Muscle layer of duodenum (tissue), 2 donors: ENCODE results near the gene RTP1.

Experiments
- H3K27ac ChIP-seq: one replicate; pipeline ENCODE4 v1.7.0; 2013; ENCODE audit warnings: mild to moderate bottlenecking, low read length
- H3K27me3 ChIP-seq: one replicate; pipeline ENCODE4 v1.7.0; 2013; ENCODE audit warnings: low read depth, mild to moderate bottlenecking, control low read depth, low read length
- H3K36me3 ChIP-seq, 2 donors: one replicate each; pipeline ENCODE4 v1.7.0; 2013; ENCODE audit warnings: low read length in 2 of 2, control low read depth in 1 of 2, mild to moderate bottlenecking in 1 of 2; ENCODE audit not compliant: insufficient read depth in 2 of 2, control insufficient read depth in 1 of 2
- H3K4me1 ChIP-seq, 2 donors: one replicate each; pipeline ENCODE4 v1.7.0; 2013; ENCODE audit warnings: low read length in 2 of 2, mild to moderate bottlenecking in 2 of 2, control low read depth in 1 of 2, moderate library complexity in 1 of 2; ENCODE audit not compliant: insufficient read depth in 2 of 2, control insufficient read depth in 1 of 2
- H3K4me3 ChIP-seq, 2 donors: one replicate each; pipeline ENCODE4 v1.7.0; 2013; ENCODE audit warnings: low read length in 2 of 2, low read depth in 1 of 2, mild to moderate bottlenecking in 1 of 2
- H3K9me3 ChIP-seq, 2 donors: one replicate each; pipeline ENCODE4 v1.7.0; 2013; ENCODE audit warnings: low read length in 2 of 2, control low read depth in 1 of 2, mild to moderate bottlenecking in 1 of 2; ENCODE audit not compliant: control insufficient read depth in 1 of 2
- donor health status: healthy.

Gene RTP1

DNA sequence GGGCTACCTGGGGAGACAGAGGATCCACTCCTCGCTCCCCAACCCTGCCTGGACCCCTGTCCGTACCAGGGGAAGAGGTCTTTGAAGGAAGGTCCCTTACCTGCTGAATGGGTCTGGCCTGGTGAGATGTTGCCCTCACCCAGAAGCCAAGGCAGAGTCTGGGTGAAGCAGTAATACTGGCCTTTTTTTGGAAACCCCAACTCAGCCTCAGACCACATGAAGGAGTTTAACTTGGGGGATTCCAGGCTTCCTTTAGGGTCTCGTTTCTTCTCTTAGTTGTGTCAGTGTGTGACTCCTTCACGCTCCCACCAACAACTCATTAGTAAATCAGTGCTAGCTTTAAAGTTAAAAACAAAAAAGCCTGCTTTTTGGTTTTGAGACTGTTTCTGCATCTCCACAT, 45.6 kb downstream of the RTP1 start:
- H3K4me3 ChIP-seq: no peak overlapping the region
- no peaks in the 10 kb centered on the region for H3K4me1 ChIP-seq
- no peaks in the 10 kb centered on the region for H3K9me3 ChIP-seq
- no peaks in the 10 kb centered on the region for H3K27me3 ChIP-seq
- H3K36me3 ChIP-seq: no peaks in the 10 kb centered on the region
- no peak overlapping the region for H3K27ac ChIP-seq

DNA sequence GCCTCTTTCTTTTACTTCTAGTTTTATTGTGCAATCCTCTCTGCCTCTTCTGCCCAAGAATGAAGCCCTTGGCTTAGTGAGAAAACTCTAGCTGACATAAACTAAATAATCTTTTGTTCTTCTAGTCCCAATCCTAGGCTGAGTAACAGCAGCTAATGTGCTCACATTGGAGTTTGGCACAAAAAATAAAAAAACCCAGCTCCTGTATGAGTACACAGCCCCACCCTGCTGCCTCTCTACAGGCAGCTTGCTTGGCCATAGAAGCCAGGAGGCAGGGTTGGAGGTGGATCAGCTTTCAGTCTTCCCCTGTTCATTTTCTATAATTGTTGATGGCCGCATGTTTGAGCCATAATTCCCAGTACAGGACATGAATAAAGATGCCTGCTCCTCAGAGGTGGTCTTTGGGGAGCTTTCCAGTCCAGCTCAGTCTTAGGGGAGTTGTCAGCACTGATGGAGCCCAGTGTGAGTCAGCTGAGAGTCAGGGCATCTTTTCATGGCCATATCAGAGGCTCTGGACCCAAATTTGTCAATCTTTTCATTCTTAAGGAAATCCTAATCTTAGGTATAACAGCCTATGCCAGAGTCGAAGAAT, 46.7 kb downstream of the RTP1 start:
- no peak overlapping the region for H3K27ac ChIP-seq
- H3K9me3 ChIP-seq: no peaks in the 10 kb centered on the region
- H3K4me1 ChIP-seq: no peaks in the 10 kb centered on the region
- no peak overlapping the region for H3K4me3 ChIP-seq
- no peaks in the 10 kb centered on the region for H3K36me3 ChIP-seq
- H3K27me3 ChIP-seq: no peaks in the 10 kb centered on the region

DNA sequence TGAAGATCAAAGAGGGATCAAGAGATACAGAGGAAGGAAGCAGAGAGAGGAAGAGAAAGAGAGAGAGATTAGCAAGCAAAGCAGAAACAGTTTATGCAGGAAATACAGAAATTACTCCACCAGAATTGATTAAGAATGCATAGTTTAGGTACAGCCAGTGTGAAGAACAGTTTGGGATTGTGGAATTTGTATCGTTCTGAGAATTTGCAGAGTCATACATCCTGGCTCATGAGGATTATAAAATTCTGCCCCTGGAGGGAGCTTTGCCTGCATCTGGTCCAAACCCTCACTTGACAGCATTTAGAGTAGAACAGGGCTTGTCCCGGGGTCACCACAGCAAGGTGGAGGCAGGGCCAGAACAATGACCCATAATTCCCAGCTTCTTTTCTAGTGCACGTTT, 50.1 kb downstream of the RTP1 start:
- Histone ChIP-seq H3K4me1 (no peaks in the 10 kb centered on the region), H3K27me3 (no peaks in the 10 kb centered on the region), H3K36me3 (peaks cover 0 to 5% of the 10 kb centered on the region in 2 donors)

More for the DNA sequence above, 50.1 kb downstream of the RTP1 start:
- H3K9me3 ChIP-seq: no peaks in the 10 kb centered on the region
- H3K4me3 ChIP-seq: no peak overlapping the region
- H3K27ac ChIP-seq: no peak overlapping the region
